Measurements from ENCODE around the gene PDE7B. TPM values are rescaled to one million over a fixed set of nuclear protein-coding genes. Genes with fewer than 3 reads are reported as not detected.
A peak's percentile ranks its signal among the peaks of the same experiment; 100 is the strongest.

The PDE7B gene
- total and polyA plus RNA-seq, 2 of the 13 experiments (the other 11 are each of a cell fraction or from before 2014, with no cell fraction given): not detected

GRCh38 chr6:135962731-135963130 is 111.2 kb downstream of the PDE7B start:
- Histone ChIP-seq H3K9ac (ENCODE audit: insufficient read depth, low read depth, low read length) (no peak overlapping the region), H2AFZ (ENCODE audit: low read length) (no peak overlapping the region), H3K27ac (ENCODE audit: extremely low read length, insufficient read depth, low read length) (no peak overlapping the region), H4K20me1 (ENCODE audit: insufficient read depth, low read length) (no peaks in the 10 kb centered on the region), H3K4me3 (replicated peaks in 1 of 3; ENCODE audit: insufficient read depth in 1 of 3, low read depth in 2 of 3, low read length in 3 of 3) (no peak overlapping the region), H3K4me1 (ENCODE audit: insufficient read depth, low read length) (no peaks in the 10 kb centered on the region), H3K27me3 (ENCODE audit: control insufficient read depth in 1 of 2, insufficient read depth in 2 of 2, low read length in 2 of 2) (no peaks in the 10 kb centered on the region), H3K4me2 (ENCODE audit: low read depth, low read length) (no peak overlapping the region), H3K36me3 (replicated peaks in 1 of 2; ENCODE audit: control insufficient read depth in 1 of 2, insufficient read depth in 2 of 2, low read length in 2 of 2) (no peaks in the 10 kb centered on the region), H3K79me2 (ENCODE audit: insufficient read depth, low read length) (no peaks in the 10 kb centered on the region), H3K9me3 (ENCODE audit: low read length) (no peaks in the 10 kb centered on the region)
- POLR2A ChIA-PET: no interaction called here
- in situ Hi-C loops (cut with HindIII; ENCODE audit: extremely low pct_ligation_motif_present, low pct_unique_long_range_greater_than_20kb): no loop called here
- DNase-seq (ENCODE audit: low spot score): no peak
- CTCF ChIA-PET (ENCODE audit: low intra/inter-chr PET ratio, low total read pairs): no interaction called here
- intact Hi-C loops (cut with micrococcal nuclease; ENCODE audit: unreplicated experiment): no loop called here
- no peak for FAIRE-seq
- no peak for ATAC-seq
- TF ChIP-seq MXI1 (IDR thresholded peaks at IDR 0.05; ENCODE audit: borderline replicate concordance, low read depth, low read length) (no peak), ZNF674 (CRISPR knock-in tag; IDR thresholded peaks at IDR 0.05; ENCODE audit: low read depth) (no peak), HMGA1 (CRISPR knock-in tag; conservative IDR thresholded peaks at IDR 0.05) (no peak), ARNT (IDR thresholded peaks at IDR 0.05) (no peak), MATR3 (CRISPR knock-in tag; IDR thresholded peaks at IDR 0.05) (no peak), SCMH1 (CRISPR knock-in tag; IDR thresholded peaks at IDR 0.05; ENCODE audit: borderline replicate concordance) (no peak), SIX1 (CRISPR knock-in tag; IDR thresholded peaks at IDR 0.05; ENCODE audit: borderline replicate concordance) (no peak)
- BruUV-seq (replicated peaks): no TSS peak
- WGBS (ENCODE audit: low lambda C conversion rate): 0% methylated on average over 2 of the region's 2 CpGs

GRCh38 chr6:135970750-135971149 is 119.2 kb downstream of the PDE7B start:
- Histone ChIP-seq H3K9me3 (ENCODE audit: low read length) (no peaks in the 10 kb centered on the region), H3K4me3 (replicated peaks in 1 of 3; ENCODE audit: insufficient read depth in 1 of 3, low read depth in 2 of 3, low read length in 3 of 3) (no peak overlapping the region), H3K27me3 (ENCODE audit: control insufficient read depth in 1 of 2, insufficient read depth in 2 of 2, low read length in 2 of 2) (no peaks in the 10 kb centered on the region), H3K36me3 (replicated peaks in 1 of 2; ENCODE audit: control insufficient read depth in 1 of 2, insufficient read depth in 2 of 2, low read length in 2 of 2) (no peaks in the 10 kb centered on the region), H4K20me1 (ENCODE audit: insufficient read depth, low read length) (no peaks in the 10 kb centered on the region), H3K4me2 (ENCODE audit: low read depth, low read length) (no peak overlapping the region), H3K79me2 (ENCODE audit: insufficient read depth, low read length) (no peaks in the 10 kb centered on the region), H3K27ac (ENCODE audit: extremely low read length, insufficient read depth, low read length) (no peak overlapping the region), H3K4me1 (ENCODE audit: insufficient read depth, low read length) (no peaks in the 10 kb centered on the region), H3K9ac (ENCODE audit: insufficient read depth, low read depth, low read length) (no peak overlapping the region), H2AFZ (ENCODE audit: low read length) (no peak overlapping the region)
- intact Hi-C loops (cut with micrococcal nuclease; ENCODE audit: unreplicated experiment): no loop called here
- no peak for DNase-seq (ENCODE audit: low spot score)
- WGBS (ENCODE audit: low lambda C conversion rate): 25% methylated on average over 7 of the region's 7 CpGs
- CTCF ChIA-PET (ENCODE audit: low intra/inter-chr PET ratio, low total read pairs): no interaction called here
- POLR2A ChIA-PET: no interaction called here
- in situ Hi-C loops (cut with HindIII; ENCODE audit: extremely low pct_ligation_motif_present, low pct_unique_long_range_greater_than_20kb): no loop called here
- no peak for ATAC-seq
- TF ChIP-seq LCORL (IDR thresholded peaks at IDR 0.05) (no peak), LCORL (CRISPR knock-in tag; IDR thresholded peaks at IDR 0.05) (no peak), FLYWCH1 (CRISPR knock-in tag; IDR thresholded peaks at IDR 0.05) (no peak), ATF5 (CRISPR knock-in tag; IDR thresholded peaks at IDR 0.05; ENCODE audit: low read depth) (no peak), ZGPAT (CRISPR knock-in tag; IDR thresholded peaks at IDR 0.05) (no peak), ATF7 (IDR thresholded peaks at IDR 0.05) (peak; percentile 95), ATF7 (CRISPR knock-in tag; IDR thresholded peaks at IDR 0.05) (no peak), CREB1 (IDR thresholded peaks at IDR 0.05) (peak; percentile 51; the same call in 1 of the 2 replicates), CREB1 (CRISPR knock-in tag; IDR thresholded peaks at IDR 0.05) (no peak), HIVEP1 (CRISPR knock-in tag; IDR thresholded peaks at IDR 0.05) (no peak), NR3C1 (CRISPR knock-in tag; IDR thresholded peaks at IDR 0.05) (no peak)
- no peak for FAIRE-seq
- BruUV-seq (replicated peaks): no TSS peak
